Colonic mucosa (tissue), 4 donors: Measurements from ENCODE around the gene GALC. TPM values are rescaled to one million over a fixed set of nuclear protein-coding genes. Genes with fewer than 3 reads are reported as not detected.

Source experiments
- DNase-seq: peaks from one replicate; pipeline ENCODE4 v3.0.0-alpha.2; 2020
- H3K27ac ChIP-seq: fragments of 200-600 bp; one replicate; pipeline ENCODE4 v1.8.0; 2021
- H3K27me3 ChIP-seq: fragments of 200-600 bp; one replicate; pipeline ENCODE4 v1.8.0; 2021
- H3K36me3 ChIP-seq: fragments of 200-600 bp; one replicate; pipeline ENCODE4 v1.8.0; 2021
- H3K4me1 ChIP-seq: fragments of 200-600 bp; one replicate; pipeline ENCODE4 v1.8.0; 2021; ENCODE audit warnings: mild to moderate bottlenecking
- H3K4me3 ChIP-seq: fragments of 200-600 bp; one replicate; pipeline ENCODE4 v1.8.0; 2021
- H3K9ac ChIP-seq, 2 donors: one replicate each; pipeline ENCODE4 v1.7.0; 2013; ENCODE audit warnings: control low read depth in 2 of 2, low read depth in 2 of 2, low read length in 2 of 2
- H3K9me3 ChIP-seq: fragments of 200-600 bp; one replicate; pipeline ENCODE4 v1.8.0; 2021
- intact Hi-C: fragments of 100-400 bp; cut with DNase I; formaldehyde crosslinking; loops from one replicate; pipeline ENCODE4 v1.14.1; 2022
- total RNA-seq, 2 donors: library from RNA; stranded (reverse); fragmentation: NEBNext Ultra II Directional in 1 of 2; extraction: Animal tissue kit (Norgen Biotek cat#: 25700) in 1 of 2; gene quantifications; one replicate each; pipeline ENCODE4 v1.2.1, GENCODE V29; 2021
- TF ChIP-seq, protein P1 (sequence below): fragments of 200-600 bp; IDR thresholded peaks from one replicate; pipeline ENCODE4 v1.8.0; 2022; ENCODE audit warnings: antibody characterized with exemption, mild to moderate bottlenecking
- donor health status: healthy.
- donor health status: DM: no; HTN: no; CAD: no.
- donor health status: DM: no; HTN: no; CAD: no.

GALC gene
- total RNA-seq, 2 donors from 2014 or later = 14.9 to 27.4 TPM

DNA sequence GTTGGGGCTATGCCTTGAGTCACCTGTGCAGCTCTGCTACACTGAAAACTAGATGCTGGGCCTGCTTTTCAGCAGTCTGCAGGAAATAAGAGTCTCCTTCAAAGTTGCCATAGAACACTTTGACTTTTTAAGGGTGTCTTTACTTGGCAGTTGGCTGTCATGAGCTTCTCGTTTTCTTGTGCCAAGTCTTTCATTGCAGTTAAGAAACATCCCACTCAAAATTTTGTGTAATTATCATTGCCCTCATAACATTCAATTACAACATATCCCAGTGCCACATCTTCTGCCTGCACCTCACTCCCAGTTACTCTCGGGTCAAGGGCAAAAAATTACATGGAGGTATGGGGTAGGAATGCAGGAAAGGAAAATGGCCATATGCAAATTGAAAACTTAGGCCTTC lies 41.1 kb upstream of the GALC start:
- no peak for DNase-seq
- Histone ChIP-seq H3K4me3 (no peak overlapping the region), H3K36me3 (no peaks in the 10 kb centered on the region), H3K9me3 (no peaks in the 10 kb centered on the region), H3K9ac (no peak overlapping the region), H3K27ac (no peak overlapping the region), H3K27me3 (no peaks in the 10 kb centered on the region), H3K4me1 (no peaks in the 10 kb centered on the region)
- intact Hi-C loops = no loop called here
- TF ChIP-seq, protein P1, sequence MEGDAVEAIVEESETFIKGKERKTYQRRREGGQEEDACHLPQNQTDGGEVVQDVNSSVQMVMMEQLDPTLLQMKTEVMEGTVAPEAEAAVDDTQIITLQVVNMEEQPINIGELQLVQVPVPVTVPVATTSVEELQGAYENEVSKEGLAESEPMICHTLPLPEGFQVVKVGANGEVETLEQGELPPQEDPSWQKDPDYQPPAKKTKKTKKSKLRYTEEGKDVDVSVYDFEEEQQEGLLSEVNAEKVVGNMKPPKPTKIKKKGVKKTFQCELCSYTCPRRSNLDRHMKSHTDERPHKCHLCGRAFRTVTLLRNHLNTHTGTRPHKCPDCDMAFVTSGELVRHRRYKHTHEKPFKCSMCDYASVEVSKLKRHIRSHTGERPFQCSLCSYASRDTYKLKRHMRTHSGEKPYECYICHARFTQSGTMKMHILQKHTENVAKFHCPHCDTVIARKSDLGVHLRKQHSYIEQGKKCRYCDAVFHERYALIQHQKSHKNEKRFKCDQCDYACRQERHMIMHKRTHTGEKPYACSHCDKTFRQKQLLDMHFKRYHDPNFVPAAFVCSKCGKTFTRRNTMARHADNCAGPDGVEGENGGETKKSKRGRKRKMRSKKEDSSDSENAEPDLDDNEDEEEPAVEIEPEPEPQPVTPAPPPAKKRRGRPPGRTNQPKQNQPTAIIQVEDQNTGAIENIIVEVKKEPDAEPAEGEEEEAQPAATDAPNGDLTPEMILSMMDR = no peak

DNA sequence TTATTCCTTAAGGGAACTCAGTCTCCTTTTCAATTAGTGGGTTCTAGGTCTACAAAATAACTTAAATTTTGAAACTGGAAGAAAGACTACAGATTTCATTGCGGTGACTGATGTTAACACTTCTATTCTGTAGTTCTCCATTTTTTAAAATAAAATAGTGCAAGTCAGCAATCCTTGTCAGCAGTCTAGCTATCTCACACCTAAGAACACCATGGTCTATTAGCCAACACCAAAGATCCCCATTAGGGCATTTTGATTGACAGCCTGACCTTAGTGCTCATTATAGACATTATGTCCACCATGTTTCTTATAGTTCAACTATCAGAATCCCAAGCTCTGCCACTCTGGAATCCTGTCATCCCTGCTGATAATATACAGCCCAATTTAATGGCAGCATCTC lies 39.4 kb upstream of the GALC start:
- Histone ChIP-seq H3K27ac (no peak overlapping the region), H3K36me3 (no peaks in the 10 kb centered on the region)

DNA sequence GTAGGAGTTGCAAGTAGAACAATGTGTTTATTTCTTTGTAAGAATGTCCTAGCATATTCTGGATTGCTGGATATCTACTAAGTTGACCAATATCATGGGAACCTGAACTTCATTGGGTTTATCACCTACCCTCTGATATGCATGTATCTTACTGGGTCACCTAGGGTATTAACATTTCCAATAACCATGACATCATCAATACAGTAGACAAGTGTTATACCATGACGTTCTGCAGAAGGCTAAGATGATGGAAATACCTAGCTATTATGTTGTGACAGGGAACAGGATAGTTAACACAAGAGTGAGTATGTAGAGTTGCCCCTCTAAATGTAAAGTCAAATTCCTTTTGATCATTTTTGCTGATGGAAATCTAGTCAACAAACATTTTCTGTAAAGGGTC lies 37.9 kb upstream of the GALC start:
- intact Hi-C loops = no loop called here
- TF ChIP-seq, protein P1 = no peak
- no peak for DNase-seq
- Histone ChIP-seq H3K4me1 (no peaks in the 10 kb centered on the region), H3K9me3 (no peaks in the 10 kb centered on the region), H3K27ac (no peak overlapping the region), H3K9ac (no peak overlapping the region), H3K27me3 (no peaks in the 10 kb centered on the region), H3K4me3 (no peak overlapping the region), H3K36me3 (no peaks in the 10 kb centered on the region)

More for the DNA sequence above, 39.4 kb upstream of the GALC start:
- intact Hi-C loops = no loop called here
- no peak overlapping the region for H3K4me3 ChIP-seq
- H3K4me1 ChIP-seq = no peaks in the 10 kb centered on the region
- no peak for DNase-seq
- no peak overlapping the region for H3K9ac ChIP-seq
- no peaks in the 10 kb centered on the region for H3K9me3 ChIP-seq
- no peaks in the 10 kb centered on the region for H3K27me3 ChIP-seq
- TF ChIP-seq, protein P1 = no peak

DNA sequence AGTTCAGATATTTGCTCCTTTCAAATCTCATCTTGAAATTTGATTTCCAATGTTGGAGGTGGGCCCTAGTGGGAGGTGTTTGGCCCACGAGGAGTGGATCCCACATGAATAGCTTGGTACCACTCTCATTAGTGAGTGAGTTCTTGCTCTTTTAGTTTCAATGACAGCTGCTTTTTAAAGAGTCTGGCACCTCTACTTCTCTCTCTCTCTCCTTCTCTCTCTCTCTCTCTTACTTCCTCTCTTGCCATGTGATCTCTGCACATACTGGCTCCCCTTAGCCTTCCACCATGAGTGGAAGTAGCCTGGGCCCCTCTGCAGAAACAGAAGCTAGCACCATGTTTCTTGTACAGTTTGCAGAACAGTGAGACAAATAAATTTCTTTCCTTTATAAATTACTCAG lies 37.1 kb upstream of the GALC start:
- no peak for DNase-seq
- Histone ChIP-seq H3K27ac (no peak overlapping the region), H3K9ac (no peak overlapping the region), H3K27me3 (no peaks in the 10 kb centered on the region), H3K36me3 (no peaks in the 10 kb centered on the region), H3K9me3 (no peaks in the 10 kb centered on the region), H3K4me1 (peaks cover 1% of the 10 kb centered on the region), H3K4me3 (no peak overlapping the region)
- intact Hi-C loops = no loop called here
- TF ChIP-seq, protein P1 = no peak

DNA sequence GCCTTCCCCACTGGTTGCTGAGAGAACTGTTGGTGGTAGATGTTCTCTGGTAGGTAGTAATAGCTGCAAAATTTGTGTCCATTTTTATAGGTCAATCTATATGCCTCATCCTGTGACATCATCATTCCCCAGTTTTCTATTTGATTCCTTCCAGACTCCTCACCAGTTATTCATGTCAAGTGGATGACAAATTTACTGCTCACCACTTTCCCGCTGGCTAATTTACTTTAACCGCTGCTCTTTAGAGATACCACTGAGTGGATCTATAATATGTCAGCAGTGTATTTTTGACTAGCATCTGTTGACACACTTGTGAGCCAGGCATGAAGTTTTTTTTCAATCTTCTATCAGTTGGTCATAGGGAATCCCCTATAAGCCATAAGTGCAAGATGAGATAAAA lies 36.5 kb upstream of the GALC start:
- no peak overlapping the region for H3K4me3 ChIP-seq
- no peak for DNase-seq
- TF ChIP-seq, protein P1 = no peak
- peaks cover 7% of the 10 kb centered on the region for H3K4me1 ChIP-seq
- no peak overlapping the region for H3K27ac ChIP-seq
- H3K36me3 ChIP-seq = no peaks in the 10 kb centered on the region
- H3K9me3 ChIP-seq = no peaks in the 10 kb centered on the region
- intact Hi-C loops = no loop called here
- no peak overlapping the region for H3K9ac ChIP-seq
- H3K27me3 ChIP-seq = no peaks in the 10 kb centered on the region

DNA sequence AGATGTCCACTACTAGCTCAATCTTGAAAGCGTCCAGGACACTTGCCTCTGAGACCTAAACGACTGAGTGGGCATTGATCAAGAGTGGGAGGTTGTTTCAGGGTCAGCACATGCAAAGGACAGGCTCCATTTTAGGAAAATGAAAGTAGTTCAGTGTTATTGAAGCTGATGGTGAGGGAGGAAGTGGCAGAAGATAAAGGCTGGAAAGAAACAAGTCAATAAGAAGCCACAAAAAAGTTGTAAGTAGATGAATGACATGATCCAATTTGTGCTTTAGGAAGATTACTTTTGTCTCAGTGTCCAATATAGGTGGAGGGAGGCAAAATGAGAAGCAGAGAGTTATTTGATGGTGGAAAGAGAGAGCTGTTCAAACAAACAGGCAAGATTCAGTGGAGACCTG lies 33.9 kb upstream of the GALC start:
- Histone ChIP-seq H3K4me3 (no peak overlapping the region), H3K4me1 (peaks cover 9% of the 10 kb centered on the region), H3K27me3 (no peaks in the 10 kb centered on the region), H3K9ac (no peak overlapping the region), H3K27ac (no peak overlapping the region), H3K36me3 (no peaks in the 10 kb centered on the region), H3K9me3 (no peaks in the 10 kb centered on the region)
- TF ChIP-seq, protein P1 = no peak
- intact Hi-C loops = no loop called here
- no peak for DNase-seq
